ENCODE results near the gene APH1B. TPM values are rescaled to one million over a fixed set of nuclear protein-coding genes. Genes with fewer than 3 reads are reported as not detected.

Gene APH1B
- total and polyA plus RNA-seq, 2 donors (not counting 3 experiments of a cell fraction or from before 2014, with no cell fraction given) = 14.6 to 24.6 TPM

- BruUV-seq (replicated peaks) = no TSS peak
- H3K4me3 ChIP-seq (replicated peaks in 1 of 3; ENCODE audit: insufficient read depth in 1 of 3, low read depth in 1 of 3, low read length in 3 of 3) = no peak overlapping the region
- dilution Hi-C loops (cut with MboI; ENCODE audit: extremely low pct_ligation_motif_present, low sequenced_read_pairs) = no loop called here
- H3K27me3 ChIP-seq (ENCODE audit: control insufficient read depth in 2 of 2, insufficient read depth in 2 of 2, low read length in 2 of 2) = no peaks in the 10 kb centered on the region
- no peak overlapping the region for H3K27ac ChIP-seq (ENCODE audit: insufficient read depth, low read depth, low read length)
- FAIRE-seq = no peak
- H3K79me2 ChIP-seq (ENCODE audit: control insufficient read depth, insufficient read depth, low read length) = peaks cover 31% of the 10 kb centered on the region
- peaks cover 21% of the 10 kb centered on the region for H3K4me1 ChIP-seq (ENCODE audit: control insufficient read depth, extremely low read depth, insufficient read depth, low read length)
- H3K9me1 ChIP-seq (replicated peaks; ENCODE audit: control insufficient read depth, extremely low read depth, insufficient read depth, low read length) = no peaks in the 10 kb centered on the region
- H4K20me1 ChIP-seq (replicated peaks; ENCODE audit: control insufficient read depth, extremely low read depth, insufficient read depth, low read length) = no peaks in the 10 kb centered on the region
- TF ChIP-seq POLR2A (IDR thresholded peaks at IDR 0.05; ENCODE audit: low read depth, low read length) = no peak
- no peak for TF ChIP-seq MYC (IDR thresholded peaks at IDR 0.05; ENCODE audit: low read depth, low read length)
- TF ChIP-seq JUN (IDR thresholded peaks at IDR 0.05; ENCODE audit: borderline replicate concordance, insufficient read depth, insufficient read length, low read depth) = no peak
- TF ChIP-seq GATA2 (IDR thresholded peaks at IDR 0.05; ENCODE audit: insufficient read depth, insufficient read length, low read depth, low read length) = no peak
- TF ChIP-seq CTCF (IDR thresholded peaks at IDR 0.05; ENCODE audit: extremely low read depth in 1 of 2, insufficient read depth in 1 of 2, low read depth in 1 of 2, low read length in 2 of 2) = no peak
- H3K36me3 ChIP-seq (ENCODE audit: control insufficient read depth in 2 of 2, extremely low read depth in 1 of 2, insufficient read depth in 2 of 2, low read length in 2 of 2) = no peaks in the 10 kb centered on the region
- no peak overlapping the region for H3K4me2 ChIP-seq (ENCODE audit: insufficient read depth, low read length)
- ChIA-PET POLR2A (no interaction called here), CTCF (interaction anchor here (1.1 to 2.7 kb wide), 5 partner anchors 11 to 49 kb away, joined by 3 to 11 read pairs (median 6); no protein-coding TSS in a partner anchor)
- intact Hi-C loops (cut with micrococcal nuclease) = loop anchor here (5.0 kb wide), 1 partner anchor 146 kb away; no protein-coding TSS in a partner anchor
- no peaks in the 10 kb centered on the region for H3K9me3 ChIP-seq (replicated peaks; ENCODE audit: control insufficient read depth, insufficient read depth, low read length)
- no peak overlapping the region for H2AFZ ChIP-seq (ENCODE audit: low read depth, low read length)
- DNase-seq (ENCODE audit: low read depth, low spot score) = no peak
- H3K9ac ChIP-seq (replicated peaks; ENCODE audit: extremely low read depth, insufficient read depth, low read length) = no peak overlapping the region
Measured at GRCh38 chr15:63243101-63243500, 34.3 kb upstream of the APH1B start.

GRCh38 chr15:63243776-63244175, 33.6 kb upstream of the APH1B start:
- Histone ChIP-seq H3K9ac (replicated peaks; ENCODE audit: extremely low read depth, insufficient read depth, low read length) (peak overlapping the region; percentile 0), H3K27me3 (ENCODE audit: control insufficient read depth in 2 of 2, insufficient read depth in 2 of 2, low read length in 2 of 2) (no peaks in the 10 kb centered on the region), H3K9me3 (replicated peaks; ENCODE audit: control insufficient read depth, insufficient read depth, low read length) (no peaks in the 10 kb centered on the region), H3K79me2 (ENCODE audit: control insufficient read depth, insufficient read depth, low read length) (peaks cover 29% of the 10 kb centered on the region), H3K4me1 (ENCODE audit: control insufficient read depth, extremely low read depth, insufficient read depth, low read length) (peaks cover 21% of the 10 kb centered on the region), H3K9me1 (replicated peaks; ENCODE audit: control insufficient read depth, extremely low read depth, insufficient read depth, low read length) (no peaks in the 10 kb centered on the region), H3K27ac (ENCODE audit: insufficient read depth, low read depth, low read length) (peak overlapping the region; percentile 90), H4K20me1 (replicated peaks; ENCODE audit: control insufficient read depth, extremely low read depth, insufficient read depth, low read length) (no peaks in the 10 kb centered on the region), H3K36me3 (ENCODE audit: control insufficient read depth in 2 of 2, extremely low read depth in 1 of 2, insufficient read depth in 2 of 2, low read length in 2 of 2) (no peaks in the 10 kb centered on the region), H3K4me3 (replicated peaks in 1 of 3; ENCODE audit: insufficient read depth in 1 of 3, low read depth in 1 of 3, low read length in 3 of 3) (no peak overlapping the region), H3K4me2 (ENCODE audit: insufficient read depth, low read length) (peak overlapping the region; percentile 65), H2AFZ (ENCODE audit: low read depth, low read length) (no peak overlapping the region)
- dilution Hi-C loops (cut with MboI; ENCODE audit: extremely low pct_ligation_motif_present, low sequenced_read_pairs) (no loop called here), intact Hi-C loops (cut with micrococcal nuclease) (loop anchor here (1.0 to 5.0 kb wide), 5 partner anchors 9 to 146 kb away; partner anchors contain the start of genes APH1B and RAB8B)
- POLR2A ChIA-PET = no interaction called here
- TF ChIP-seq GATA2 (IDR thresholded peaks at IDR 0.05; ENCODE audit: insufficient read depth, insufficient read length, low read depth, low read length) (no peak), POLR2AphosphoS5 (IDR thresholded peaks at IDR 0.05; ENCODE audit: insufficient read depth, low read depth, low read length) (no peak), FOS (IDR thresholded peaks at IDR 0.05; ENCODE audit: borderline replicate concordance, insufficient read depth, low read length) (no peak), JUN (IDR thresholded peaks at IDR 0.05; ENCODE audit: borderline replicate concordance, insufficient read depth, insufficient read length, low read depth) (no peak)
- no TSS peak for BruUV-seq (replicated peaks)
- CTCF ChIA-PET = interaction anchor here (1.0 to 2.7 kb wide), 9 partner anchors 12 to 86 kb away, joined by 3 to 11 read pairs (median 4); partner anchors contain the start of gene RPS27L
- FAIRE-seq (no peak), DNase-seq (ENCODE audit: low read depth, low spot score) (no peak)
